Activated CD4-positive, alpha-beta T cell treated with anti-CD3 and anti-CD28 coated beads, Interleukin-2, amount 50 U/mL, for 4 hours (primary cell): ENCODE data around the gene KDM3B.

ENCODE experiments used
- DNase-seq, 2 experiments: peaks; one replicate each; pipeline ENCODE4 v3.0.0-alpha.2; 2020

KDM3B gene

GRCh38 chr5:138450971-138451370, 98.5 kb downstream of the KDM3B start:
- DNase-seq = no peak

- DNase-seq = no peak
Measured at GRCh38 chr5:138452720-138453119, 100.2 kb downstream of the KDM3B start.

- DNase-seq = no peak
Measured at GRCh38 chr5:138453590-138453989, 101.1 kb downstream of the KDM3B start.

- no peak for DNase-seq
Measured at GRCh38 chr5:138454121-138454520, 101.6 kb downstream of the KDM3B start.

- no peak for DNase-seq
Measured at GRCh38 chr5:138455232-138455930, 102.9 kb downstream of the KDM3B start.

GRCh38 chr5:138457531-138458275, 105.2 kb downstream of the KDM3B start:
- DNase-seq = no peak

- no peak for DNase-seq
Measured at GRCh38 chr5:138458384-138458783, 105.9 kb downstream of the KDM3B start.

- DNase-seq = no peak
Measured at GRCh38 chr5:138458856-138459255, 106.4 kb downstream of the KDM3B start.

GRCh38 chr5:138459311-138459933, 106.9 kb downstream of the KDM3B start:
- peak; percentile 84 to 91 for DNase-seq

GRCh38 chr5:138460032-138460693, 107.7 kb downstream of the KDM3B start:
- DNase-seq = no peak

GRCh38 chr5:138461343-138462125, 109.0 kb downstream of the KDM3B start:
- no peak for DNase-seq

- DNase-seq = no peak
Measured at GRCh38 chr5:138463419-138464007, 111.0 kb downstream of the KDM3B start.

GRCh38 chr5:138464008-138464387, 111.5 kb downstream of the KDM3B start:
- peak; percentile 84 to 88 for DNase-seq

GRCh38 chr5:138464388-138465260, 112.1 kb downstream of the KDM3B start:
- peak; percentile 92 to 95 for DNase-seq

- DNase-seq = peak; percentile 95 to 96
Measured at GRCh38 chr5:138465261-138466124, 113.0 kb downstream of the KDM3B start, which contains the start of gene EGR1. EGR1 (plus strand) TSS chr5:138465479; CDS start chr5:138465762, 283 bp downstream.

GRCh38 chr5:138466125-138466899, 113.8 kb downstream of the KDM3B start:
- peak; percentile 44 to 47 for DNase-seq

- DNase-seq = peak; percentile 32 to 33
Measured at GRCh38 chr5:138466900-138467710, 114.6 kb downstream of the KDM3B start.

GRCh38 chr5:138467711-138468132, 115.2 kb downstream of the KDM3B start:
- DNase-seq = peak; percentile 26
